ENCODE results near the gene CLEC6A. TPM values are rescaled to one million over a fixed set of nuclear protein-coding genes. Genes with fewer than 3 reads are reported as not detected.
"Not testable (repeated sequence)": the region's sequence is repeated elsewhere in the genome, so short reads cannot be mapped to it uniquely, and the experiment has no call there.

CLEC6A gene
- total RNA-seq: not detected
- long read RNA-seq, donor 1: 0 reads
- long read RNA-seq, donor 2: 0 reads

DNA sequence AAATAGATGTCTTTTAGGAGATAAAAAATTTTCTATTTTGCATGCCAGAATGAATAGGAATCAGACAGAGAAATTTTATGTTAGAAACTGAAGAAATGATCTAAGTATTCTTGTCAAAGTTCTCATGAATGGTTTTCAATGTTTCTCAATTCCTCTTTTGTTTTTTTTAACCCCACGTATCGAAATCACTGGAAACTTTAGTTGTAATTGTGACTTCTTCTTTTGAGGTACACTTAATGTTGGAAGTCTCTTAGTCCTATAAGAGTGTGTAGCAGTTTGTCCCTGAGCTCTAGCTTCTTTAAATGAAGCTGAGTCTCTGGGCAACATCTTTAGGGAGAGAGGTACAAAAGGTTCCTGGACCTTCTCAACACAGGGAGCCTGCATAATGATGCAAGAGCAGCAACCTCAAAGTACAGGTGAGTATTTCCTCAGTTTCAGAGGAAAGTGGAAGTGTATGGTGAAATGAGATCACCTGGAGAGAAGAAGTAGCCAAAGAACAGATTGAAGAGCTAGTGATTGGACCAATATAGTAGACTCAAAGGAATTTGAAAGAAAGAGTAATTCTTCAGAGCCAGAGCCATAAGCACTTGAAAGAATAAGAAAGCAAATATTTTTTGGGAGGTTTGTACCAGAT lies at the start of gene CLEC6A:
CLEC6A (plus strand) TSS at position 236 of the 634 bp plus-strand sequence; CDS start at position 386, 150 bp downstream.
- ATAC-seq: no peak
- Histone ChIP-seq H3K4me3 (no peak within 1 kb of the TSS), H3K36me3 (ENCODE audit: low read depth) (no peaks in the 10 kb centered on the region), H3K9me3 (no peaks in the 10 kb centered on the region), H3K4me1 (ENCODE audit: low read depth) (no peaks in the 10 kb centered on the region)
- no peak for DNase-seq
- TF ChIP-seq, protein P1, sequence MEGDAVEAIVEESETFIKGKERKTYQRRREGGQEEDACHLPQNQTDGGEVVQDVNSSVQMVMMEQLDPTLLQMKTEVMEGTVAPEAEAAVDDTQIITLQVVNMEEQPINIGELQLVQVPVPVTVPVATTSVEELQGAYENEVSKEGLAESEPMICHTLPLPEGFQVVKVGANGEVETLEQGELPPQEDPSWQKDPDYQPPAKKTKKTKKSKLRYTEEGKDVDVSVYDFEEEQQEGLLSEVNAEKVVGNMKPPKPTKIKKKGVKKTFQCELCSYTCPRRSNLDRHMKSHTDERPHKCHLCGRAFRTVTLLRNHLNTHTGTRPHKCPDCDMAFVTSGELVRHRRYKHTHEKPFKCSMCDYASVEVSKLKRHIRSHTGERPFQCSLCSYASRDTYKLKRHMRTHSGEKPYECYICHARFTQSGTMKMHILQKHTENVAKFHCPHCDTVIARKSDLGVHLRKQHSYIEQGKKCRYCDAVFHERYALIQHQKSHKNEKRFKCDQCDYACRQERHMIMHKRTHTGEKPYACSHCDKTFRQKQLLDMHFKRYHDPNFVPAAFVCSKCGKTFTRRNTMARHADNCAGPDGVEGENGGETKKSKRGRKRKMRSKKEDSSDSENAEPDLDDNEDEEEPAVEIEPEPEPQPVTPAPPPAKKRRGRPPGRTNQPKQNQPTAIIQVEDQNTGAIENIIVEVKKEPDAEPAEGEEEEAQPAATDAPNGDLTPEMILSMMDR (IDR thresholded peaks at IDR 0.05): no peak
- intact Hi-C loops (cut with DNase I, micrococcal nuclease): no loop called here

DNA sequence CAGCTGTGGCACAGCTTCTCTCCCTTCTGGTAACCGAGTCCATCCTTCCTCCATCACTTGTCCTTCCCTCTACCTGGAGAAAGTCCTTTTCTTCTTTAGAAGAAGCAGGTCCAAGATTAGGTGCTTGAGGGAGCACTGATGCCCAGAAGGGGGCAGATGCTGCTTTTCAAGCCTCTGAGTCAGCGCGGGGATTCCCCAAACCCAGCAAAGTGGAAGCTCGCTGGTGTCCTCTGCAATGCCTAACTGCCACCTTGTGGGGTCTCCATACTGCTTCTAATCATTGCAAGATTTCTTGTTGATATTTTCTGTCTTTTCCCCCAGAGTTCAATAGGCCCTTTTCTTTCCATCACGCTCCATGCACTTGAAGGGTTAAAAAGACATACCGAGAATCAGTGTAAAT lies 36.2 kb upstream of the CLEC6A start:
- intact Hi-C loops (cut with DNase I, micrococcal nuclease); DNase-seq; H3K4me1 ChIP-seq (ENCODE audit: low read depth); H3K36me3 ChIP-seq (ENCODE audit: low read depth); H3K4me3 ChIP-seq; H3K9me3 ChIP-seq; ATAC-seq: not testable (repeated sequence)

DNA sequence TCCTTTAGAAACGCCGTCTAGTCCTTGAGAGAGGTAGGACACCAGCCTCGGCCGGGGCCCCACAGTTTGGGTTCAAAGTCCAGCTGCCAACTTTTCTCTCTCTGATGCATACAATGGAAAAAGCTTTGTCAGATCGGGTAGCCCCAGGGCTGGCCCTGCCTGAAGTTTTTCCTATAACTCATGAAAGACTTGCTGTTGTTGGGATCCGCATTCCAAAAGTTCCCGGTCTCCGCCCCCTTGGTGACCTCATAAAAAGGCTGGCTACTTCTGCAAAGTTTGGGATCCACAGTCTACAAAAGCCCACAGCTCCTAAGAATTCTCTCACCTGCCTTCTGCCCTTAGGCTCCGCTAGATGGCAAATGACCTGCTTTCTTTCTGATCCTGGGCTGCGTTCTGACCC lies 35.3 kb upstream of the CLEC6A start:
- no peak for DNase-seq
- H3K36me3 ChIP-seq (ENCODE audit: low read depth): no peaks in the 10 kb centered on the region
- H3K9me3 ChIP-seq: no peaks in the 10 kb centered on the region
- no peaks in the 10 kb centered on the region for H3K4me1 ChIP-seq (ENCODE audit: low read depth)
- TF ChIP-seq, protein P1 (IDR thresholded peaks at IDR 0.05): no peak
- no peak overlapping the region for H3K4me3 ChIP-seq
- ATAC-seq: no peak
- intact Hi-C loops (cut with DNase I, micrococcal nuclease): no loop called here

- DNase-seq; ATAC-seq; H3K36me3 ChIP-seq (ENCODE audit: low read depth); H3K4me1 ChIP-seq (ENCODE audit: low read depth); intact Hi-C loops (cut with DNase I, micrococcal nuclease); H3K4me3 ChIP-seq; H3K9me3 ChIP-seq: not testable (repeated sequence)
Observed at GRCh38 chr12:8444536-8445278, 11.1 kb upstream of the CLEC6A start.

- Histone ChIP-seq H3K36me3 (ENCODE audit: low read depth) (no peaks in the 10 kb centered on the region), H3K4me1 (ENCODE audit: low read depth) (no peaks in the 10 kb centered on the region), H3K9me3 (no peaks in the 10 kb centered on the region), H3K4me3 (no peak overlapping the region)
- TF ChIP-seq, protein P1 (IDR thresholded peaks at IDR 0.05): no peak
- ATAC-seq (no peak), DNase-seq (no peak)
- intact Hi-C loops (cut with DNase I, micrococcal nuclease): no loop called here
Observed at GRCh38 chr12:8445731-8446130, 10.0 kb upstream of the CLEC6A start.

- no peak for ATAC-seq
- Histone ChIP-seq H3K9me3 (no peaks in the 10 kb centered on the region), H3K4me3 (no peak overlapping the region), H3K36me3 (ENCODE audit: low read depth) (no peaks in the 10 kb centered on the region), H3K4me1 (ENCODE audit: low read depth) (no peaks in the 10 kb centered on the region)
- no peak for DNase-seq
- TF ChIP-seq, protein P1 (IDR thresholded peaks at IDR 0.05): no peak
- intact Hi-C loops (cut with DNase I, micrococcal nuclease): no loop called here
Observed at GRCh38 chr12:8446642-8447547, 8.9 kb upstream of the CLEC6A start.

All from mucosa of descending colon (tissue), 3 donors.